ENCODE measurements around the gene TLR2.

DNA sequence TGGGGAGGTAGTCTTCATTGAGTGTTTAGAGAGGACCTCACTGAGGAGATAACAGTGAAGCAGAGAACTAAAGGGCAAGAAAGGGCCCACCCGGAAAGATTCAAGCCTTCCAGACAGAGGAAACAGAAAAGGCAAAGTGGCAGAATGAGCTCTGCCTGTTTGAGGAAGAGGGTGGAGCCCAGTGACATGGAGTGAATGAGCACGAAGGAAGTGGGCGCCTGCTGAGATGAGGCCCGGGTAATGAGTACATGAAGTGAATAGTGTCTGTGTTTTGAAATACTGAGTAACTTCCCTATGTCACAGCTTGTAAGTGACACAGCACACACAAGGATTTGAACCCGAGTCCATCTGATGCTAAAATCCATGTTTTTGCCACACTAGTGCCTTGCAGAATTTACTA lies 32.5 kb upstream of the TLR2 start:
- no peak for TF ChIP-seq CTCF (conservative IDR thresholded peaks at IDR 0.05; ENCODE audit: low read length)
- TF ChIP-seq EZH2phosphoT487 (IDR thresholded peaks at IDR 0.05; ENCODE audit: borderline replicate concordance), result no peak

Data from Loucy (cell line).